ENCODE results near the gene DPT. TPM values are rescaled to one million over a fixed set of nuclear protein-coding genes. Genes with fewer than 3 reads are reported as not detected.

Gene DPT
- total RNA-seq, 1 experiment from 2014 or later, result 0.69 TPM

GRCh38 chr1:168700575-168701268 lies 28.3 kb downstream of the DPT start:
- DNase-seq (ENCODE audit: low read depth), result no peak

GRCh38 chr1:168698453-168698852 lies 30.6 kb downstream of the DPT start:
- DNase-seq (ENCODE audit: low read depth), result no peak

GRCh38 chr1:168697356-168698126 lies 31.5 kb downstream of the DPT start:
- no peak for DNase-seq (ENCODE audit: low read depth)

- no peak for DNase-seq (ENCODE audit: low read depth)
These were observed 32.8 kb downstream of the DPT start for GRCh38 chr1:168696125-168696760.

GRCh38 chr1:168693872-168694238 lies 35.2 kb downstream of the DPT start:
- no peak for DNase-seq (ENCODE audit: low read depth)

GRCh38 chr1:168693197-168693871 lies 35.7 kb downstream of the DPT start:
- no peak for DNase-seq (ENCODE audit: low read depth)

- no peak for DNase-seq (ENCODE audit: low read depth)
These were observed 36.5 kb downstream of the DPT start for GRCh38 chr1:168692472-168692871.

- DNase-seq (ENCODE audit: low read depth), result no peak
These were observed 37.5 kb downstream of the DPT start for GRCh38 chr1:168691541-168691940.

- peak; percentile 77 for DNase-seq (ENCODE audit: low read depth)
These were observed 39.0 kb downstream of the DPT start for GRCh38 chr1:168689726-168690602.

GRCh38 chr1:168689327-168689657 lies 39.7 kb downstream of the DPT start:
- DNase-seq (ENCODE audit: low read depth), result no peak

GRCh38 chr1:168688644-168689326 lies 40.2 kb downstream of the DPT start:
- no peak for DNase-seq (ENCODE audit: low read depth)

GRCh38 chr1:168687816-168688215 lies 41.2 kb downstream of the DPT start:
- peak; percentile 12 for DNase-seq (ENCODE audit: low read depth)

GRCh38 chr1:168686666-168687065 lies 42.3 kb downstream of the DPT start:
- no peak for DNase-seq (ENCODE audit: low read depth)

GRCh38 chr1:168683871-168684270 lies 45.1 kb downstream of the DPT start:
- DNase-seq (ENCODE audit: low read depth), result no peak

- no peak for DNase-seq (ENCODE audit: low read depth)
These were observed 52.1 kb downstream of the DPT start for GRCh38 chr1:168676861-168677260.

GRCh38 chr1:168676029-168676812 lies 52.8 kb downstream of the DPT start:
- DNase-seq (ENCODE audit: low read depth), result no peak

GRCh38 chr1:168673974-168674683 lies 54.9 kb downstream of the DPT start:
- DNase-seq (ENCODE audit: low read depth), result no peak

- no peak for DNase-seq (ENCODE audit: low read depth)
These were observed 56.7 kb downstream of the DPT start for GRCh38 chr1:168672278-168672677.

- no peak for DNase-seq (ENCODE audit: low read depth)
These were observed 57.2 kb downstream of the DPT start for GRCh38 chr1:168671782-168672181.
